GM23248 (cell line): ENCODE measurements around the gene PDCD4. TPM values are rescaled to one million over a fixed set of nuclear protein-coding genes. Genes with fewer than 3 reads are reported as not detected.

ENCODE experiments used
- DNase-seq: peaks from one replicate; pipeline ENCODE4 v3.0.0-alpha.2; 2015
- H2AFZ ChIP-seq: fragments of 200-600 bp; sonication (generic); 2 replicates; pipeline ENCODE4 v1.6.1; 2016; ENCODE audit warnings: antibody characterized with exemption
- H3F3A ChIP-seq: fragments of 200-600 bp; sonication (generic); 2 replicates; pipeline ENCODE4 v1.6.1; 2016; ENCODE audit warnings: mild to moderate bottlenecking, antibody characterized with exemption, mixed run types; ENCODE audit not compliant: insufficient read depth
- H3K27ac ChIP-seq: fragments of 200-600 bp; sonication (generic); 2 replicates; pipeline ENCODE4 v1.5.1; 2016; ENCODE audit warnings: mild to moderate bottlenecking
- H3K27me3 ChIP-seq: fragments of 200-600 bp; sonication (generic); replicated peaks from 2 replicates; pipeline ENCODE4 v1.6.1; 2016; ENCODE audit warnings: mild to moderate bottlenecking; ENCODE audit not compliant: insufficient read depth
- H3K36me3 ChIP-seq: fragments of 200-600 bp; sonication (generic); 2 replicates; pipeline ENCODE4 v1.6.1; 2016; ENCODE audit warnings: low read depth, mild to moderate bottlenecking
- H3K4me1 ChIP-seq: fragments of 200-600 bp; sonication (generic); 2 replicates; pipeline ENCODE4 v1.6.1; 2016; ENCODE audit warnings: mild to moderate bottlenecking; ENCODE audit not compliant: insufficient read depth
- H3K4me2 ChIP-seq: fragments of 200-600 bp; sonication (generic); one replicate; pipeline ENCODE4 v1.6.1; 2016; ENCODE audit warnings: mild to moderate bottlenecking; ENCODE audit not compliant: unreplicated experiment
- H3K4me3 ChIP-seq: fragments of 200-600 bp; sonication (generic); 2 replicates; pipeline ENCODE4 v1.5.1; 2016; ENCODE audit warnings: mild to moderate bottlenecking
- H3K79me2 ChIP-seq: fragments of 200-600 bp; sonication (generic); 2 replicates; pipeline ENCODE4 v1.6.1; 2016; ENCODE audit warnings: mild to moderate bottlenecking; ENCODE audit not compliant: insufficient read depth
- H3K9ac ChIP-seq: fragments of 200-600 bp; sonication (generic); 2 replicates; pipeline ENCODE4 v1.6.1; 2016; ENCODE audit warnings: mild to moderate bottlenecking
- H3K9me2 ChIP-seq: fragments of 200-600 bp; sonication (generic); 2 replicates; pipeline ENCODE4 v1.6.1; 2016; ENCODE audit warnings: mixed run types, mild to moderate bottlenecking, moderate library complexity; ENCODE audit not compliant: insufficient read depth
- H3K9me3 ChIP-seq: fragments of 200-600 bp; sonication (generic); one replicate; pipeline ENCODE4 v1.6.1; 2017; ENCODE audit warnings: low read depth
- H4K20me1 ChIP-seq: fragments of 200-600 bp; sonication (generic); 2 replicates; pipeline ENCODE4 v1.6.0; 2016; ENCODE audit not compliant: insufficient read depth
- EZH2 ChIP-seq: fragments of 200-600 bp; sonication (generic); IDR thresholded peaks from 2 replicates; pipeline ENCODE4 v1.6.1; 2018; ENCODE audit warnings: antibody characterized with exemption, mild to moderate bottlenecking; ENCODE audit not compliant: insufficient read depth, poor library complexity, severe bottlenecking
- EZH2phosphoT487 ChIP-seq: fragments of 200-600 bp; sonication (generic); IDR thresholded peaks from 2 replicates; pipeline ENCODE4 v1.6.1; 2018; ENCODE audit warnings: antibody characterized with exemption, moderate library complexity, mild to moderate bottlenecking, low read depth; ENCODE audit not compliant: insufficient read depth
- WGBS, 2 experiments: methylation state at CpG; one replicate each; pipeline ENCODE4 v1.1.6; 2015 to 2017; ENCODE audit warnings: low lambda C conversion rate in 2 of 2, low coverage in 1 of 2; ENCODE audit errors: missing lambda C conversion rate in 2 of 2; 5-methylcytosine and 5-hydroxymethylcytosine counted together
- in situ Hi-C: fragments of 300-500 bp; cut with MboI; formaldehyde crosslinking; loops from 2 replicates; pipeline ENCODE4 v1.15.0; 2020
- polyA plus RNA-seq: library from polyadenylated mRNA; unstranded; fragments of >200 nt; fragmentation: Nextera tagmentation; extraction: Ambion mirVana; gene quantifications from 2 replicates; pipeline ENCODE4 v1.2.1, GENCODE V29; 2016
- total RNA-seq: library from RNA; depleted of rRNA; stranded (reverse); fragments of >200 nt; shearing (Covaris generic); gene quantifications from 2 replicates; pipeline ENCODE4 v1.2.3, GENCODE V29; 2014

PDCD4 gene
- total and polyA plus RNA-seq, 2 experiments from 2014 or later, result 49.9 to 175 TPM

GRCh38 chr10:110843031-110843430, 28.7 kb upstream of the PDCD4 start:
- TF ChIP-seq EZH2 (no peak), EZH2phosphoT487 (no peak)
- H4K20me1 ChIP-seq, result no peaks in the 10 kb centered on the region
- 56 to 65% methylated on average over 2 of the region's 2 CpGs for WGBS, 2 experiments
- no peak overlapping the region for H3K9ac ChIP-seq
- H3K4me1 ChIP-seq, result no peaks in the 10 kb centered on the region
- H3K27me3 ChIP-seq, result no peaks in the 10 kb centered on the region
- H3K4me2 ChIP-seq, result no peak overlapping the region
- H3K36me3 ChIP-seq, result no peaks in the 10 kb centered on the region
- no peaks in the 10 kb centered on the region for H3F3A ChIP-seq
- no peaks in the 10 kb centered on the region for H3K9me3 ChIP-seq
- H3K27ac ChIP-seq, result no peak overlapping the region
- H2AFZ ChIP-seq, result no peak overlapping the region
- no peaks in the 10 kb centered on the region for H3K9me2 ChIP-seq
- H3K4me3 ChIP-seq, result no peak overlapping the region
- no peaks in the 10 kb centered on the region for H3K79me2 ChIP-seq
- no peak for DNase-seq
- in situ Hi-C loops, result no loop called here

GRCh38 chr10:110843796-110844616, 27.7 kb upstream of the PDCD4 start:
- Histone ChIP-seq H3K79me2 (no peaks in the 10 kb centered on the region), H2AFZ (no peak overlapping the region), H3K4me3 (no peak overlapping the region), H3K9me3 (no peaks in the 10 kb centered on the region), H4K20me1 (no peaks in the 10 kb centered on the region), H3K9ac (no peak overlapping the region), H3K27me3 (no peaks in the 10 kb centered on the region), H3F3A (no peaks in the 10 kb centered on the region), H3K4me1 (no peaks in the 10 kb centered on the region), H3K4me2 (no peak overlapping the region), H3K27ac (no peak overlapping the region), H3K36me3 (no peaks in the 10 kb centered on the region), H3K9me2 (no peaks in the 10 kb centered on the region)
- no peak for TF ChIP-seq EZH2
- no peak for TF ChIP-seq EZH2phosphoT487
- in situ Hi-C loops, result no loop called here
- WGBS, 2 experiments, result 72 to 73% methylated on average over 8 of the region's 8 CpGs
- DNase-seq, result no peak

DNA sequence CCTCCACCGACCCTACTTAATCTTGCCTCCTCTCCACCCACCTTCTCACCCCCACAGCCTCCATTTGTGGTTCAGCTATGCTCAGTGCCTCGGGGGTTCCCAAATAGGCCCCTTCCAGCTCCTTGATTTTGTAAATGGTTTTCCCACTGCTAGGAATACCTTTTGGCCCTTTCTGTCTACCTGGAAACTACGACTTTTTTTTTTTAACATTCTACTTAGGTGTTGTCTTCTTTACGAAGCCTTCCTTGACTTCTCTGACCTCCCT, 27.2 kb upstream of the PDCD4 start:
- in situ Hi-C loops, result no loop called here
- Histone ChIP-seq H3K4me2 (no peak overlapping the region), H3F3A (no peaks in the 10 kb centered on the region), H3K4me1 (no peaks in the 10 kb centered on the region), H3K9me3 (no peaks in the 10 kb centered on the region), H3K27ac (no peak overlapping the region), H3K9ac (no peak overlapping the region), H3K79me2 (no peaks in the 10 kb centered on the region), H2AFZ (no peak overlapping the region), H3K4me3 (no peak overlapping the region), H3K9me2 (no peaks in the 10 kb centered on the region), H4K20me1 (no peaks in the 10 kb centered on the region), H3K27me3 (no peaks in the 10 kb centered on the region), H3K36me3 (no peaks in the 10 kb centered on the region)
- DNase-seq, result no peak
- TF ChIP-seq EZH2phosphoT487, result no peak
- TF ChIP-seq EZH2, result no peak
- WGBS, 2 experiments, result 70 to 73% methylated on average over 4 of the region's 4 CpGs

- in situ Hi-C loops, result no loop called here
Observed at GRCh38 chr10:110845192-110845755, 26.5 kb upstream of the PDCD4 start.

More at GRCh38 chr10:110845192-110845755, 26.5 kb upstream of the PDCD4 start:
- H3F3A ChIP-seq, result no peaks in the 10 kb centered on the region
- 62 to 92% methylated on average over 1 to 2 of the region's 2 CpGs for WGBS, 2 experiments
- no peak overlapping the region for H3K9ac ChIP-seq
- no peak overlapping the region for H3K4me3 ChIP-seq
- H3K9me3 ChIP-seq, result no peaks in the 10 kb centered on the region
- TF ChIP-seq EZH2, result no peak
- no peak for TF ChIP-seq EZH2phosphoT487
- H2AFZ ChIP-seq, result no peak overlapping the region
- H4K20me1 ChIP-seq, result no peaks in the 10 kb centered on the region
- no peak overlapping the region for H3K27ac ChIP-seq
- H3K79me2 ChIP-seq, result no peaks in the 10 kb centered on the region
- H3K4me2 ChIP-seq, result no peak overlapping the region
- DNase-seq, result no peak
- H3K9me2 ChIP-seq, result no peaks in the 10 kb centered on the region
- H3K27me3 ChIP-seq, result no peaks in the 10 kb centered on the region
- no peaks in the 10 kb centered on the region for H3K36me3 ChIP-seq
- no peaks in the 10 kb centered on the region for H3K4me1 ChIP-seq
